Thoracic aorta (tissue), 2 donors: ENCODE results near the gene UGP2. TPM values are rescaled to one million over a fixed set of nuclear protein-coding genes. Genes with fewer than 3 reads are reported as not detected.
A peak's percentile ranks its signal among the peaks of the same experiment; 100 is the strongest.

Source experiments
- ATAC-seq: fragments of 150-250 bp; one replicate; pipeline ENCODE4 v1.8.0; 2017; ENCODE audit warnings: low read depth; ENCODE audit not compliant: insufficient number of reproducible peaks, low FRiP score
- DNase-seq: peaks from one replicate; pipeline ENCODE4 v3.0.0-alpha.2; 2020; ENCODE audit warnings: low spot score
- H3K27ac ChIP-seq, 2 donors: fragments of 200-600 bp; sonication (generic); 1 replicate in 1 of 2; 2 replicates in 1 of 2; pipeline ENCODE4 v1.5.1; 2016; ENCODE audit warnings: mild to moderate bottlenecking in 2 of 2, moderate library complexity in 2 of 2
- H3K27me3 ChIP-seq: fragments of 200-600 bp; sonication (generic); replicated peaks from 2 replicates; pipeline ENCODE4 v1.6.0; 2016; ENCODE audit warnings: mild to moderate bottlenecking; ENCODE audit not compliant: insufficient read depth
- H3K36me3 ChIP-seq: fragments of 200-600 bp; sonication (generic); one replicate; pipeline ENCODE4 v1.5.1; 2016
- H3K4me1 ChIP-seq, 2 donors: fragments of 200-600 bp; sonication (generic); 1 replicate in 1 of 2; 2 replicates in 1 of 2; pipeline versions ENCODE4 v1.5.1 to v1.6.0; 2016; ENCODE audit warnings: low read depth in 2 of 2, mild to moderate bottlenecking in 1 of 2; ENCODE audit not compliant: control insufficient read depth in 1 of 2
- H3K4me3 ChIP-seq: fragments of 200-600 bp; sonication (generic); 2 replicates; pipeline ENCODE4 v1.5.1; 2016; ENCODE audit warnings: mild to moderate bottlenecking
- H3K9me3 ChIP-seq: fragments of 200-600 bp; sonication (generic); 2 replicates; pipeline ENCODE4 v1.5.1; 2016
- CTCF ChIP-seq: fragments of 200-600 bp; sonication (generic); IDR thresholded peaks from one replicate; pipeline ENCODE4 v1.5.1; 2019; ENCODE audit warnings: antibody characterized with exemption
- total RNA-seq, 2 donors: library from RNA; depleted of rRNA; stranded (reverse); fragments of >200 nt; gene quantifications; one replicate each; pipeline versions ENCODE4 v1.1.0 to v1.2.3, GENCODE V29; 2016

Gene UGP2
- 100 to 1,000 TPM; 103 to 176 TPM for total RNA-seq

GRCh38 chr2:63841254-63842022, at the start of gene UGP2:
UGP2 (plus strand) TSS chr2:63841896; CDS start chr2:63842186, 290 bp downstream.
- ATAC-seq = peak; percentile 67
- no peaks in the 10 kb centered on the region for H3K27me3 ChIP-seq
- peak; percentile 79 for DNase-seq

GRCh38 chr2:63792530-63792929, 49.2 kb upstream of the UGP2 start:
- no peak for TF ChIP-seq CTCF
- ATAC-seq (no peak), DNase-seq (no peak)
- no peaks in the 10 kb centered on the region for H3K9me3 ChIP-seq
- H3K4me1 ChIP-seq = peaks cover 27 to 45% of the 10 kb centered on the region in 2 donors
- H3K27me3 ChIP-seq = no peaks in the 10 kb centered on the region
- no peak overlapping the region for H3K4me3 ChIP-seq
- H3K27ac ChIP-seq = no peak overlapping the region
- H3K36me3 ChIP-seq = no peaks in the 10 kb centered on the region

More at GRCh38 chr2:63841254-63842022, at the start of gene UGP2:
- Histone ChIP-seq H3K4me1 (peaks cover 38 to 65% of the 10 kb centered on the region in 2 donors), H3K36me3 (no peaks in the 10 kb centered on the region), H3K9me3 (no peaks in the 10 kb centered on the region), H3K27ac (peak within 1 kb of the TSS; percentile 97), H3K4me3 (peak within 1 kb of the TSS; percentile 89)
- peak; percentile 7 for TF ChIP-seq CTCF

DNA sequence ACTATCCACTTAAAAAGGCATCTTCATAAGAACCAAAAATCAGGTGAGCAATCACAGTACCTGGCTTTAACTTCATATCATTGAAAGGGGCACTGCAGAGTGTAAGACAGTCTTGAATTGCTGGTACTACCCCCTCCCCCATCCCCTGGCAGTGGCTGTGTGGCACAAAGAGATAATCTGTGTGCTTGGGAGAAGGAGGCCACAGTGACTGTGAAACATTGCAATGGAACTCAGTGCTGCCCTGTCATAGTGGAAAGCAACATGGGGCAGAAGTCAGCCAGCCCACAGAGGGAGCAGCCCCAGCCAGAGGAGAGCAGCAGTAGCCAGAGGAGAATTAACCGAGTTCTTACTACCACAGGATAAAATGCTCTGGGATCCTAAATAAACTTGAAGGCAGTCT, 45.3 kb upstream of the UGP2 start:
- Histone ChIP-seq H3K4me3 (no peak overlapping the region), H3K27me3 (no peaks in the 10 kb centered on the region), H3K36me3 (no peaks in the 10 kb centered on the region), H3K9me3 (no peaks in the 10 kb centered on the region), H3K4me1 (peaks cover 1 to 32% of the 10 kb centered on the region in 2 donors), H3K27ac (peak overlapping the region in 1 of 2 donors; percentile 31)
- ATAC-seq = no peak
- DNase-seq = no peak
- TF ChIP-seq CTCF = no peak

DNA sequence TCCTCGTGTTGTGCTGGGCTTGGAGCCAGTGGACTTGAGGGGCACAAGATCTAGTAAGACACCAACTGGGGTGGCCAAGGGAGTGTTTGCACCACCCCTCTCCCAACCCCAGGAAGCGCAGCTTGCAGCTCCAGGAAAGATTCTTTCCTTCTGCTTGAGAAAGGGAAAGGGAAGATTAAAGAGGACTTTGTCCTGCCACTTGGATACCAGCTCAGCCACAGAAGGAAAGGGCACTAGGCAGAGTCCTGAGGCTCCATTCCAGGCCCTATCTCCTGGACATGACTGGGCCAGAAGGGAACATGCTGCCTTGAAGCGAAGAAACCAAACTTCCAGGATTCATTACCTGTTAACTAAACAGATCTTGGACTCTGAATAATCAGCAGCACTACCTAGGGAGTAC, 44.9 kb upstream of the UGP2 start:
- ATAC-seq (no peak), DNase-seq (no peak)
- H3K4me1 ChIP-seq = peaks cover 0 to 30% of the 10 kb centered on the region in 2 donors
- no peak for TF ChIP-seq CTCF
- peak overlapping the region in 1 of 2 donors; percentile 31 for H3K27ac ChIP-seq
- no peaks in the 10 kb centered on the region for H3K36me3 ChIP-seq
- no peak overlapping the region for H3K4me3 ChIP-seq
- H3K9me3 ChIP-seq = no peaks in the 10 kb centered on the region
- H3K27me3 ChIP-seq = no peaks in the 10 kb centered on the region

GRCh38 chr2:63801455-63801854, 40.2 kb upstream of the UGP2 start:
- H3K36me3 ChIP-seq = no peaks in the 10 kb centered on the region
- H3K4me3 ChIP-seq = no peak overlapping the region
- DNase-seq (no peak), ATAC-seq (no peak)
- H3K27me3 ChIP-seq = no peaks in the 10 kb centered on the region
- H3K4me1 ChIP-seq = peaks cover 0 to 26% of the 10 kb centered on the region in 2 donors
- H3K9me3 ChIP-seq = no peaks in the 10 kb centered on the region
- no peak overlapping the region for H3K27ac ChIP-seq
- no peak for TF ChIP-seq CTCF
